Fibroblast of villous mesenchyme (primary cell): ENCODE results near the gene ZNF516. TPM values are rescaled to one million over a fixed set of nuclear protein-coding genes. Genes with fewer than 3 reads are reported as not detected.
A peak's percentile ranks its signal among the peaks of the same experiment; 100 is the strongest.

Experiments
- DNase-seq: peaks from one replicate; pipeline ENCODE4 v3.0.0-alpha.2; 2010; ENCODE audit warnings: low read depth
- H3K4me3 ChIP-seq: 2 replicates; pipeline ENCODE4 v1.5.1; 2011; ENCODE audit warnings: low read depth, mild to moderate bottlenecking, low read length
- total RNA-seq: library from RNA; depleted of rRNA; stranded (reverse); fragments of >200 nt; gene quantifications from 2 replicates; pipeline ENCODE4 v1.2.3, GENCODE V29; 2012
- TF ChIP-seq, protein P1 (sequence below): IDR thresholded peaks from 2 replicates; pipeline ENCODE4 v1.5.1; 2012; ENCODE audit warnings: low read depth, mild to moderate bottlenecking, low read length; ENCODE audit not compliant: insufficient read depth

Gene ZNF516
- total RNA-seq, 1 donor: 53.1 TPM

DNA sequence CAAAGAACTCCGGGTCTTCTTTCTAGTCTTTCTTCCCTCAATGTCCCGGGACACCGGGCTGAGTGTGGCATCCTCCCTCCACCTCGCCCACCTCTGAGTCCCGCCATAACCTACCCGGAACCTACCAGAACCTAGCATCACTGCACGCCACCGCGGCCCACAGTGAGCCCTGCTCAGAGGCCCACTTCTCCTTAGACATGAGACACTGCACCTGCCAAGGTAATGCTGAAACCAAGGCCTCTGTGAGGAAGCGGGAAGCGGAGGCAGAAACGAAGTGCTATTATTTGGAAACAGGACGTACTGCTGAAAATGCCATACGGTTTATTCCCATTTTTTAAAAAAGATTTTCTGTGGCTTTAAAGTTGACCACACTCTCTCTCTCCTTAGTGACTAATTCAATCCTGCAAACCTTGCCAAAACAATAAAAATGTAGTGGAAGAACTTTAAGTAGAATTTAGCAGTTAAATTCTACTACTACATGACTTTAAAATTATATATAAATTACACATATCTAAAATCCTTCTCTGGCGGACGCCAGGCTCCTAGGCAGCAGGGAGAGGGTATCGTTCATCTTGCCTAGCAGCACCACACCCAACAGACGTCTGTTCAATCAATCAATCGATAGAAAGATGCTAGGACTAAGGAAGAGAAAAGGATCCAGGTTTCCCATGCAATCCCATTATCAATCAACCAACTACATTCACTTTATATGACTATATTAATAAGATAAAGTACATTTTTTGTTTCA, 82.0 kb downstream of the ZNF516 start:
- TF ChIP-seq, protein P1, sequence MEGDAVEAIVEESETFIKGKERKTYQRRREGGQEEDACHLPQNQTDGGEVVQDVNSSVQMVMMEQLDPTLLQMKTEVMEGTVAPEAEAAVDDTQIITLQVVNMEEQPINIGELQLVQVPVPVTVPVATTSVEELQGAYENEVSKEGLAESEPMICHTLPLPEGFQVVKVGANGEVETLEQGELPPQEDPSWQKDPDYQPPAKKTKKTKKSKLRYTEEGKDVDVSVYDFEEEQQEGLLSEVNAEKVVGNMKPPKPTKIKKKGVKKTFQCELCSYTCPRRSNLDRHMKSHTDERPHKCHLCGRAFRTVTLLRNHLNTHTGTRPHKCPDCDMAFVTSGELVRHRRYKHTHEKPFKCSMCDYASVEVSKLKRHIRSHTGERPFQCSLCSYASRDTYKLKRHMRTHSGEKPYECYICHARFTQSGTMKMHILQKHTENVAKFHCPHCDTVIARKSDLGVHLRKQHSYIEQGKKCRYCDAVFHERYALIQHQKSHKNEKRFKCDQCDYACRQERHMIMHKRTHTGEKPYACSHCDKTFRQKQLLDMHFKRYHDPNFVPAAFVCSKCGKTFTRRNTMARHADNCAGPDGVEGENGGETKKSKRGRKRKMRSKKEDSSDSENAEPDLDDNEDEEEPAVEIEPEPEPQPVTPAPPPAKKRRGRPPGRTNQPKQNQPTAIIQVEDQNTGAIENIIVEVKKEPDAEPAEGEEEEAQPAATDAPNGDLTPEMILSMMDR: no peak
- no peak overlapping the region for H3K4me3 ChIP-seq
- peak; percentile 45 for DNase-seq

DNA sequence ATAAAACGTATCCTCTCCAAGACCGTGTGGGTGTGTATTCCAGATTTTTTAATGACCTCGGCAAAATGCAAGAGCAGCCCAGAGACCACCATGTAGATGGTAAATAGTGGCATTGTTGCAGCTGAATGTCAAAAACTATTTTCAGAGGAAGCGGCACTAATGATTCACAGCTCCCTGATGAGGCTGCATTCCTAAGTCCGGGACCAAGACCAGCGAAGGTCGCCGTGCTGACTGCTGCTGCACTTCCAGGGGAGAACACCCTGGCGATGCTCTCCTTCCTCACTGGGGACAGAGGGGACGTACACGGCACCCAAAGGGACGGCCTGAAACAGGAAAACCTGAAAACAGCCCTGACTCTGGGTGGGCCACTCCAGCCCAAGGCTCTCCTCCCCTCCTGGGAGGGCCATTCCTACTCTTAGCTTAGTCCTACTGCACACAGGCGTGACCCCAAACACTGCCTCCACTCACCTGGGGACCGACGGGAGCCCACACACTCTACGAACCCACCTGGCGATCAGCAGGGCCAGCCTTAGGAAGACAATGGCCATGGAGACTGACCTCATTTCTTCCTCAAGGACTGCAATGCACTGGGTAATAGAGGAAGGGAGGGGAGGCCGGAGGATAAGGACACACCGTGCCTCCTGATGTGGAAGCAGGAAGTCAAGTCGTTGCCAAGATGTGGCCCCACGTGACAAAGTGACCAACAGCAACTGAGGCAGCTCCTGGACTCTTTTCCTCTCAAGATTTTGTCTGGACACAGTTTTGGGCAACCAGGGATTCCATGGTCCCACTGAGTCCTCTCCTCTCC, 82.8 kb downstream of the ZNF516 start:
- no peak overlapping the region for H3K4me3 ChIP-seq
- DNase-seq: peak; percentile 48
- TF ChIP-seq, protein P1: no peak

DNA sequence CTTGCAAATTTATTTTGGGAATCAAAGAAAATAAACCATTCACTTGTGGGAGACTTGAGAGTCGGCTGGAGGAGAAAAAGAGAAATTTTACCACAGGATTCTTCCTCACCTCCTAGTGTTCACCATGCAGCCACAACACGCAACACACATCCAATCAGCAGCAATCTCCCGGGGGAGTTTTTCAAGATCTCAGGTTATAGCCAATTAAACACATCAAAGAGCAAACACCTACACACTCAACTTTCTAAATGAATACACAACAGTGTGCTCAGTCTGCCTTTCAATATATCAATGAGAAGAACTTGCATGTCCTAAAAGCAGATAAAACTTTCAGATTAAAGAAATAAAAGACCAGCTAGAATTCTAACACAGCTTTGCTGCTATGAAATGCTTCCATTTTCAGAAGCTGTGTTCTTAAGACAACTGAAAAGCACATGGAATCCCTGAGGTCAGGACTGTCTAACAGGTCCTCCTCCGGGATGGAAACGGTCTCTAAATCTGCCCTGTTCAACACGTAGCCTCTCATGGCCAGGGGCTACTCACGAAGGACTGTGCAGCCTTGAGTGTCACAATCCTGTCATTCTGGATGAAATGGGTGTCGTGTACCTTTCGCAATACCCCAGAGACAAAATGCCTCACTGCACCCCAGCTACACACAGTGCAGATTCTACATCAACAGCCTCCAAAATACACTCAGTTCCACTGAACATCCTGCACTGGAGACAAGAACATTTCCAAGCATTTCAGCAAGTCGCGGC, 84.2 kb downstream of the ZNF516 start:
- DNase-seq: peak; percentile 32
- TF ChIP-seq, protein P1: no peak
- H3K4me3 ChIP-seq: no peak overlapping the region

DNA sequence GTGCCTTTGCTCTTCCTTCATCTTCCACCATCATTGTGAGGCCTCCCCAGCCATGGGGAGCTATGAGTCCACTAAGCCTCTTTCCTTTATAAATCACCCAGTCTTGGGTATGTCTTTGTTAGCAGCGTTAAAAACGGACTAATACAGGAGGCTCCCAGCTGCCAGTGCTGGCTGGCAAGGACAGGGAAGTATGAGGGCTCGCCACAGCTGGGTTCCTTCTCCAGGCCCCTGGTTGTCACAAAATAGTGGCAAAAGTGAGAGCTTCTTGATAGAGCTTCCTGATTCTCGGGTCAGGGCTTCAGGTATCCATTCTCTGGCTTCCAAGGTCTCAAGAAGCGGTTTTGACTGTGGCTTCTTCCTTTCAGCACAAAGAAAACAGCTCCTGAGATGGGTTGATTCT, 85.0 kb downstream of the ZNF516 start:
- no peak for DNase-seq
- TF ChIP-seq, protein P1: no peak
- no peak overlapping the region for H3K4me3 ChIP-seq

DNA sequence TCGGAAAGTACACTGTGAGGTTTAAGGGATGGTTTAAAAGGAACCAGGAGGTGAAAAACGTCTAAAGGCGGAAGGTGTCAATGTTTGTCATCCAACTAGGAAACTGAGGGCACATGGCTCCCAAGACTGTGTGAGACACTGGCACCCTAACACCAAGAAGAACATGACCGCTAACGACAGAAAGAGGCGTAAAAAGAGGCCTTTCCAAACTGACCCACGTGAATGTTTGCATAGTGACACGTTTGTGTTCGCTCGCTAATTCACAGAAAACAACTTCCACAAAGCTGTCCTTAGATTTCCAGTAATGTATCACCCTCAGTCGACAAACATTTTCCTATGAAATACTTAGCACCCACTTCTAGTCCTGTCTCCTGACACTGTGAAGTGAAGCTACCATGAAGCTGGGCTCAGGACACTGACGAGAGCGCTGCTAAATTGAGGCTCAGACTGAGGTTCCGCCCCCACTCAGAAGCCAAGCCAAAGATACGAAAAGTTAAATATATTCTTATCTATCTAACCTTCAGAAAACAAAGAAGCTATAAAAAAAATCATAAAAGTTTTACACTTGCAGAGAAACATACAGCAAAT, 86.5 kb downstream of the ZNF516 start:
- no peak overlapping the region for H3K4me3 ChIP-seq
- DNase-seq: no peak
- TF ChIP-seq, protein P1: no peak

DNA sequence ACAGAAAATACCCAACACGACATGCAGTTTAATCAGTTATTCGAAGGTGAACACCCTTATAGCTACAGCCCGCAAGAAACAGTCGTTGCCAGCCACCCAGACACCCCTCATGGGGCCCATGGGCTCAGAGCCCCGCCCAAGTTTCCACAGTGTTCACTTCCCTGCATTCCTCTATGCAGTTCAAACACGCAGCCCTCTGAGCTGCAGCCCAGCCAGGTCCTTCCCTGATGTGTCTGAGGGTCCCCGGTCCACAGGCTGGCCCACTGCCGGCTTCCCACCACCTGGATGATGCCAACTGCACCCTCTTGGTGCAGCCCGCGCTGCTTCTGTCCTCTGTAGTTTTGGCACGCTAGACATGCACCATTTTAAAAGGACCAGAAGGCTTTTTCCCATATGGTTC, 87.4 kb downstream of the ZNF516 start:
- TF ChIP-seq, protein P1: no peak
- DNase-seq: no peak
- H3K4me3 ChIP-seq: no peak overlapping the region
